ENCODE results near the gene ELMOD1. TPM values are rescaled to one million over a fixed set of nuclear protein-coding genes. Genes with fewer than 3 reads are reported as not detected.

The ELMOD1 gene
- total and polyA plus RNA-seq, 2 donors (not counting 3 experiments of a cell fraction or from before 2014, with no cell fraction given) = 1.6 to 2.4 TPM

- peaks cover 0 to 6% of the 10 kb centered on the region in 2 experiments for H3K27me3 ChIP-seq (ENCODE audit: control insufficient read depth in 2 of 2, insufficient read depth in 2 of 2, low read length in 2 of 2)
- H3K4me1 ChIP-seq (ENCODE audit: control insufficient read depth, extremely low read depth, insufficient read depth, low read length) = no peaks in the 10 kb centered on the region
- intact Hi-C loops (cut with micrococcal nuclease) (no loop called here), dilution Hi-C loops (cut with MboI; ENCODE audit: extremely low pct_ligation_motif_present, low sequenced_read_pairs) (no loop called here)
- H3K9ac ChIP-seq (replicated peaks; ENCODE audit: extremely low read depth, insufficient read depth, low read length) = no peak overlapping the region
- DNase-seq (ENCODE audit: low read depth, low spot score) (no peak), FAIRE-seq (no peak)
- H4K20me1 ChIP-seq (replicated peaks; ENCODE audit: control insufficient read depth, extremely low read depth, insufficient read depth, low read length) = no peaks in the 10 kb centered on the region
- ChIA-PET POLR2A (no interaction called here), CTCF (interaction anchor here (0.8 to 1.6 kb wide), 2 partner anchors 39 to 69 kb away, joined by 3 read pairs; no protein-coding TSS in a partner anchor)
- no peak overlapping the region for H2AFZ ChIP-seq (ENCODE audit: low read depth, low read length)
- no peak for TF ChIP-seq GATA2 (IDR thresholded peaks at IDR 0.05; ENCODE audit: insufficient read depth, insufficient read length, low read depth, low read length)
- TF ChIP-seq JUN (IDR thresholded peaks at IDR 0.05; ENCODE audit: borderline replicate concordance, insufficient read depth, insufficient read length, low read depth) = no peak
- TF ChIP-seq EZH2 (IDR thresholded peaks at IDR 0.05; ENCODE audit: borderline replicate concordance, low read depth, low read length, severe bottlenecking) = no peak
- TF ChIP-seq CTCF (IDR thresholded peaks at IDR 0.05; ENCODE audit: extremely low read depth in 1 of 2, insufficient read depth in 1 of 2, low read depth in 1 of 2, low read length in 2 of 2) = no peak
- no peak for TF ChIP-seq POLR2A (IDR thresholded peaks at IDR 0.05; ENCODE audit: low read depth, low read length)
- no peak for TF ChIP-seq POLR2AphosphoS5 (IDR thresholded peaks at IDR 0.05; ENCODE audit: insufficient read depth, low read depth, low read length)
- no peak for TF ChIP-seq FOS (IDR thresholded peaks at IDR 0.05; ENCODE audit: borderline replicate concordance, insufficient read depth, low read length)
- no peak for TF ChIP-seq MAX (IDR thresholded peaks at IDR 0.05; ENCODE audit: insufficient read depth, insufficient read length)
- no peak for TF ChIP-seq MYC (IDR thresholded peaks at IDR 0.05; ENCODE audit: low read depth, low read length)
- H3K4me3 ChIP-seq (replicated peaks in 1 of 3; ENCODE audit: insufficient read depth in 1 of 3, low read depth in 1 of 3, low read length in 3 of 3) = no peak overlapping the region
- no peaks in the 10 kb centered on the region for H3K9me1 ChIP-seq (replicated peaks; ENCODE audit: control insufficient read depth, extremely low read depth, insufficient read depth, low read length)
- H3K27ac ChIP-seq (ENCODE audit: insufficient read depth, low read depth, low read length) = no peak overlapping the region
- no peaks in the 10 kb centered on the region for H3K79me2 ChIP-seq (ENCODE audit: control insufficient read depth, insufficient read depth, low read length)
- H3K9me3 ChIP-seq (replicated peaks; ENCODE audit: control insufficient read depth, insufficient read depth, low read length) = no peaks in the 10 kb centered on the region
- H3K36me3 ChIP-seq (ENCODE audit: control insufficient read depth in 2 of 2, extremely low read depth in 1 of 2, insufficient read depth in 2 of 2, low read length in 2 of 2) = no peaks in the 10 kb centered on the region
- BruUV-seq (replicated peaks) = no TSS peak
- no peak overlapping the region for H3K4me2 ChIP-seq (ENCODE audit: insufficient read depth, low read length)
Observed at GRCh38 chr11:107702109-107702660, 111.2 kb downstream of the ELMOD1 start.

Data from endothelial cell of umbilical vein (primary cell).